Suprapubic skin (tissue), 4 donors: Measurements from ENCODE around the gene ZSCAN29.
"Not testable (repeated sequence)": the region's sequence is repeated elsewhere in the genome, so short reads cannot be mapped to it uniquely, and the experiment has no call there.

Source experiments
- EP300 ChIP-seq: sonication (generic); formaldehyde crosslinking; IDR thresholded peaks from one replicate; pipeline ENCODE4 v1.6.1; 2017; ENCODE audit warnings: antibody characterized with exemption
- POLR2AphosphoS5 ChIP-seq, 3 donors: sonication (generic); formaldehyde crosslinking; IDR thresholded peaks; one replicate each; pipeline ENCODE4 v1.6.1; 2017; ENCODE audit warnings: antibody characterized with exemption in 3 of 3
- TF ChIP-seq, protein P1 (sequence below), 2 donors: fragments of 200-600 bp in 1 of 2; fragments of 450-650 bp in 1 of 2; sonication (generic) in 1 of 2; IDR thresholded peaks; one replicate each; pipeline ENCODE4 v1.5.1; 2016 to 2019; ENCODE audit warnings: antibody characterized with exemption in 2 of 2, mild to moderate bottlenecking in 1 of 2, moderate library complexity in 1 of 2

DNA sequence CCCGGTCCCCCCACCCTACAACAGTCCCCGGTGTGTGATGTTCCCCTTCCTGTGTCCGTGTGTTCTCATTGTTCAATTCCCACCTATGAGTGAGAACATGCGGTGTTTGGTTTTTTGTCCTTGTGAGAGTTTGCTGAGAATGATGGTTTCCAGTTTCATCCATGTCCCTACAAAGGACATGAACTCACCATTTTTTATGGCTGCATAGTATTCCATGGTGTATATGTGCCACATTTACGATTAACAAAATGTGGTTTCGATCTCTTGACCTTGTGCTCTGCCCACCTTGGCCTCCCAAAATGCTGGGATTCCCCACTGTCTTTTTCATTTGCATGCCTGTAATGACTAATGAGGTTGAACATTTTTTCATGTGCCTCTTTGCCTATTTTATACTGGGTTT lies 22.7 kb upstream of the ZSCAN29 start:
- TF ChIP-seq, protein P1, sequence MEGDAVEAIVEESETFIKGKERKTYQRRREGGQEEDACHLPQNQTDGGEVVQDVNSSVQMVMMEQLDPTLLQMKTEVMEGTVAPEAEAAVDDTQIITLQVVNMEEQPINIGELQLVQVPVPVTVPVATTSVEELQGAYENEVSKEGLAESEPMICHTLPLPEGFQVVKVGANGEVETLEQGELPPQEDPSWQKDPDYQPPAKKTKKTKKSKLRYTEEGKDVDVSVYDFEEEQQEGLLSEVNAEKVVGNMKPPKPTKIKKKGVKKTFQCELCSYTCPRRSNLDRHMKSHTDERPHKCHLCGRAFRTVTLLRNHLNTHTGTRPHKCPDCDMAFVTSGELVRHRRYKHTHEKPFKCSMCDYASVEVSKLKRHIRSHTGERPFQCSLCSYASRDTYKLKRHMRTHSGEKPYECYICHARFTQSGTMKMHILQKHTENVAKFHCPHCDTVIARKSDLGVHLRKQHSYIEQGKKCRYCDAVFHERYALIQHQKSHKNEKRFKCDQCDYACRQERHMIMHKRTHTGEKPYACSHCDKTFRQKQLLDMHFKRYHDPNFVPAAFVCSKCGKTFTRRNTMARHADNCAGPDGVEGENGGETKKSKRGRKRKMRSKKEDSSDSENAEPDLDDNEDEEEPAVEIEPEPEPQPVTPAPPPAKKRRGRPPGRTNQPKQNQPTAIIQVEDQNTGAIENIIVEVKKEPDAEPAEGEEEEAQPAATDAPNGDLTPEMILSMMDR (IDR thresholded peaks at IDR 0.05) = not testable (repeated sequence)
- not testable (repeated sequence) for TF ChIP-seq POLR2AphosphoS5 (IDR thresholded peaks at IDR 0.05); EP300
